NCI-H2171 treated with DMSO at 0.1 percent for 48 hours (cell line): ENCODE data around the gene OSBP2.

Experiments
- DNase-seq: peaks from one replicate; lab custom pipeline; 2025; lab: John Stamatoyannopoulos, UW

The OSBP2 gene

DNA sequence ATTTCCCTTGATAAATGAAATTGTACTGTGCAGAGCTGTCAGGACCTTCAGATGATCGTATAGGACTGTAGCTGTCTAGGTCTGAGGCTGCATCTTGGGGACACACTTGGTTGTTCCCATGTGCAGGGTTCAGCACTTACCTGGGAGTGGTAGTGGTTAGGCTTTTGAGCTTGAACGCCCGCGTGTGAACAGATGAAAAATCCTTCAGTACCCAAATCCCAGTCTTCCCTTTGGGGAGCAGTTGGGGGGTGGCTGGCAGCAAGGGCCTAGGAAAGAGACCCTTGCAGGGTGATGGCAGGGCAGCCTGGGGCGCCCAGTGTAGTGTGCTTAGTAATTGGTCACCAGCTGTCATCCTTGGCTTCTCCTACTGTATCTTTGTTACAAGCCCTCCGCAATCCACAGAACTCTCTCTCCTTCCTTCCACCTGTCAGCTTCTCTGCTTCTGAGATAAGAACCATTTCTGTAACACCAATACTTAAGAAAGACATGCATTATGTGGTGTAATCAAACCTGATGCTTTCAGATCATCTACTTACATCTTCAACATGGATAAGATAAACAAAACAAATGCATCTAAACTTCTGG lies 209.3 kb downstream of the OSBP2 start:
- peak; percentile 43 for DNase-seq

- no peak for DNase-seq
These were observed 211.1 kb downstream of the OSBP2 start for GRCh38 chr22:30905696-30906341.

GRCh38 chr22:30906411-30906810 lies 211.7 kb downstream of the OSBP2 start:
- DNase-seq: no peak

GRCh38 chr22:30906946-30907345 lies 212.3 kb downstream of the OSBP2 start:
- no peak for DNase-seq

GRCh38 chr22:30908051-30908461 lies 213.4 kb downstream of the OSBP2 start:
- no peak for DNase-seq

- no peak for DNase-seq
These were observed 214.6 kb downstream of the OSBP2 start for GRCh38 chr22:30909306-30909705.

DNA sequence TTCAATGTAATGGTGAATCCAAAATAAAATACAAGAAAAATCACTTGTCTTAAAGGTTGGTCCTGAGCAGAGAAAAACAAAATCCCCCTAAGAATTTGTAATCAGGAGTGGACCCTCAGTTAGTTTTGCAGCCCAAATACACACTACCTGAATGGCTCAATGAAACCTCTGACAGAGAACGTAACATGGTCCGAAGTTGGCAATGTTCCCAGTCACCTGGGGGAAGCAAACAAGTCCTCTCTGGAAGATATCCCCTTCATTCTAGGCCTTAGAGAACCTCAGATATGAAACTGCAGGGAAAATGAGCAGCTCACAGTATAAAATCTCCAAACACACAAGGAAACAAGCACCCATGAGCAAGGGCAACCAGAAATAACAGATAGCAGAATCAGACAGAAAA lies 215.7 kb downstream of the OSBP2 start:
- no peak for DNase-seq

GRCh38 chr22:30918761-30919160 lies 224.1 kb downstream of the OSBP2 start:
- DNase-seq: no peak

- no peak for DNase-seq
These were observed 225.3 kb downstream of the OSBP2 start for GRCh38 chr22:30919973-30920372.

DNA sequence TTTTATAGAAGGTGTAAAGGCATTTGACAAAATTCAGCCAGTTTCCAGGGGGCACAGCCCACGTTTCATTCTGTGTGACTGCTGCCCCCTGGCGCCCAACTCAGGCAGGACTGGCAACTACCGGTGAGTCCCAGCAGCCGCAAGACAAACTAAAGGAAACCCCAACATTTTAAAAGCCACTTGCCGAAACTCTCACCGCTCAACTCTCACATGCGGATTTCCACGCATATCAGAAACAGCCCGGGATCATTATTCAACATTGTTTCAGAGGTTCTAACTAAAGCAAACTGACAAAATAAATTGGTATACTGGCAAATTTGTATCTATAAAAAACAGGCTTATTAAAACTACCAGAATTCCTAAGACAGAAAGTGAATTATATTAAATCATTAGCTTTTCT lies 225.7 kb downstream of the OSBP2 start:
- DNase-seq: peak; percentile 70

DNA sequence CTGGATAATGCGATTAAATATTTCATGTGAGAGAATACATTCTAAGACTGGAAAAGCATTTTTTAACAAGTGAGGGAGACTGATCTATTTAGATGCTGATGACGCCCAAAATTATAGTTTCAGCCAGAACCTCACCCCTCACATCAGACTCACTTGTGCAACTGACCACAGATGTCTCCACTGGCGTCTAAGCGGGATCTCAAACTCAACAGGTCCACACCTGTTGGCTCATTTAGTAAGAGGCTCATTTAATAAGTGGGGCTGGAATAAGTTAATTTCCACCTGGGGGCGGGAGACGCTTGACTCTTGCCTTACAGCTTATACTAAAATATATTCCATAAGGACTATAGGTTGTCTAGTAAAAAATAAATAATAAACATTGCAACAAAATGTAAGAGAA lies 226.4 kb downstream of the OSBP2 start:
- DNase-seq: no peak

- DNase-seq: no peak
These were observed 227.5 kb downstream of the OSBP2 start for GRCh38 chr22:30922151-30922611.

DNA sequence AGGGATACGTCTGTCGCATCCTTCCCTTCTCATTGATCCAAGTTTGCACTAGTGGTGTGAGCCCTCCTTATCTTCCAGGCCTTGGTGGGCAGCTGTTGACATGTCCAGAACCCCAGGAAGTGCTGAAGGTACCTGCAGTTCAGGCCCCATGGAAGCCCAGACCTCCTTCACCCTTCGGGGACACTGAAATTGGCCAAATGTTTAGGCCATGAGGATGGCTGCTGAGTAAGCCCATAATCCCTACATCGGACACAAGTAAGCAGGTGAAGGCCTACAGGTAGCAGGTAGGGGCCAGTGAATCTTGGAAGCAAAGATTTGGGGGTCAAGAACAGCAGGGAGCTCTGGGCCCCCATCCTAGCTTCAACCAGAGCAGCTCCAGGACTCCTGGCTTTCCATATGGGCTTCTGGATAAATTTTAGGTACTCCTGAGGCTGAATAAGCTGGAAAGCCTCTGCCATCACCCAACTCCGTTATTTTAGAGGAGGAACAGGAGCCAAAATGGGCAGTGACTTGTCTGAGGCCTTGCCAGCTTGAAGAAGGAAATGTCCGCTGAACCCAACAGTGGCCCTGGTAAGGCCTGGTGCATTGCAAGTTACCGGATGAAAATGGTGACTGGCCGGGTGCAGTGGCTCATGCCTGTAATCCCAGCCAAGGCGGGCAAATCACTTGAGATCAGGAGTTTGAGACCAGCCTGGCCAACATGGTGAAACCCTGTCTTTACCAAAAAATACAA lies 228.7 kb downstream of the OSBP2 start:
- DNase-seq: no peak

DNA sequence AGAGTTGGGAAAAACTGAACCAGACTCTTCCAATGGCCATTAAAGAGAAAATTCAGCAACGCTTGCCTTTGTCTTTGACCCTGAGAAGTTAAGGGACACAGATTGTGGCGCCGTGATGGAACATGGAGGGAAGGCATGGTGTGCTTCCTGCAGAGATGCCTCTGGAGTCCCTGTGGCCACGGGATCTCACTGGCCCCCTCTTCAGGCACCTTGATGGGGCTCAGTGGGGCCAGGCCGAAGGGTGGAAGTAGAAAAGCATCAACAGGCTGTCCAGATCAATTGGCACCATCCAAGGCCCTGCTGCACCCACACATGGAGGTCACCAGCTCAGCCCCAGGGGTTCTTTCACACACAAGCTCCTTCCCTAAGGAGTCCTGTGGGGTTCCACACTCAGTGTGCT lies 231.0 kb downstream of the OSBP2 start:
- DNase-seq: no peak

- DNase-seq: no peak
These were observed 232.0 kb downstream of the OSBP2 start for GRCh38 chr22:30926706-30927105.

DNA sequence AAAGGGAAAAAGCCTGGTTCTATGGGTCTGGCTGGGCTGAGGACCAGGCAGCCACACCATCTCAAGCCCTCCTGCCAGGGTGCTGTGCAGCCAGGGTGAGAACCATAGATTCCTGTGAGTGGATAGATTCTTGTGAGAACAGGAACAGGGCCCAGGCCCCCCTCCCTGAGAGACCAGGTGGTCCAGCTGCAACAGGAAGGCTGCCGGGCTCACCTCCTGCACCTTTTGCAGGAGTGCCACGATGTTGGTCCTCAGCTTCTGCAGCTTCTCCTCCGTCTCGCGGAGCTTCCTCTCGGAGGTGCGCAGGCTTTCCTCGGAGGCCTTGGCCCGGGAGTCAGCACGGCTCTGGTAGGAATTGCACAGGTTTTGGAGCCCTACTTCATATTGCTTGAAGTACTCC lies 233.1 kb downstream of the OSBP2 start:
- DNase-seq: no peak

- no peak for DNase-seq
These were observed 233.7 kb downstream of the OSBP2 start for GRCh38 chr22:30928401-30928800.

GRCh38 chr22:30930228-30930627 lies 235.6 kb downstream of the OSBP2 start:
- DNase-seq: no peak

DNA sequence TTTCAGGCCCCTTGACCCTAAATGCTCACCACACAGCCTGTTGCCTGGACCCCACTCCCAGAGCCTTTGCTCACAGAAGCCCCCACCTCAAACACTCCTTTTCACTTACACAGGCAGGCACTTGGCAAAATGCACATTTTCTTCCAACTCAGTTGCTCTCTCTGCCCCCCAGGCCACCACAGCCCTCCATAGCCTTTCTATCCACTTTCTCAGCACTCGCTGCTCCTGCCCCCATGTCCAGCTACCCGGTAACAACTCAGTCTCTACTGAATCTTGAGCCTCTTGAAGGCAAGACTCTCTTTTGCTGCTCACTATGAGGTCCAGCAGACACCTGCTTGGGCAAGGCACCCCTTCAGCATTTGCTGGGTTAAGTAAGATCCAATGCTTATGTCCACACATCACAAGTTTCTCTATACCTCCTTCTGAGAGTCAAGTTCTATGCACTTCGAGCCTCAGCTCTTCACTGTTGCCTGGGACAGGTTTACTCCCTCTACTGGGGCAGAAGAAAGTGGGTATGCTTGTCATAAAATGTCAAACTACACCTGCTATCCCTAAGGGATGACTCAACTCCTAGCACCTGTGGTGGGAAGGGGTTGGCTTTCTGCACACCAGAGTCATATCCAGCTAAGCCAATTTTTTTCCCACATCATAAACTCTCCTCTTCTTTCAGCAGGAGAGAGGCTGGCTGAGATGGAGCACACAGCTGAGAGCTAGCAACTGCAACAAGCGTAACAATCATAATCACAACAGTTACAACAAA lies 237.0 kb downstream of the OSBP2 start:
- DNase-seq: no peak

GRCh38 chr22:30932661-30933060 lies 238.0 kb downstream of the OSBP2 start:
- DNase-seq: no peak

GRCh38 chr22:30933457-30933856 lies 238.8 kb downstream of the OSBP2 start:
- DNase-seq: no peak

DNA sequence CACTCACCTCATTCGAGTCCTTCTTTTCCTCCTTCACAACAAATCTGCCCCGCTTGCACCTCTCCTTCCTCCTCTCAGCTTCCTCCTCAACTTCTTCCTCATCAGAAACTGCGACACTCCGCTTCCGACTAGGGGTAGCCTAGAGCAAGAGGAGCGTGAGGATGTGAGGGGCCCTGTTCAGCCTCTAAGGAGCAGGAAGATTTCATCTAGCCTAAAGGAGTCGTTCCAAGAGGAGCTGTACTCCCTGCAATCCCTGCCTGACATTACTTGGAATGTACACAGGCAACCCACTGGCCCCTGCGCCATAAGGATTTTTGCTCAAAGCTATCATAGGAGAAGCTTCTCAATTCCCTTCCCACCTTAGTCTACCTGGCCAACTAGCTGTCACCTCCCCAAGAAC lies 239.4 kb downstream of the OSBP2 start:
- no peak for DNase-seq
